ENCODE data around the gene ZNF281.

GRCh38 chr1:200398373-200398772 is 11.5 kb downstream of the ZNF281 start:
- no peak for TF ChIP-seq CTCF (IDR thresholded peaks at IDR 0.05)
- TF ChIP-seq POLR2A (IDR thresholded peaks at IDR 0.05; ENCODE audit: low read depth), result no peak
- TF ChIP-seq EP300 (IDR thresholded peaks at IDR 0.05), result no peak

Measured in esophagus muscularis mucosa (tissue), 4 donors.